Measurements from ENCODE around the gene POP4. TPM values are rescaled to one million over a fixed set of nuclear protein-coding genes. Genes with fewer than 3 reads are reported as not detected.

The POP4 gene
- total RNA-seq, 1 experiment from 2014 or later = 116 TPM

- ATAC-seq (peak; percentile 90), DNase-seq (ENCODE audit: low read depth, low spot score) (peak; percentile 59)
- ChIA-PET CTCF (interaction anchor here (0.6 to 2.6 kb wide), 11 partner anchors 10 to 397 kb away, joined by 3 to 14 read pairs (median 4); partner anchors contain the start of gene PLEKHF1), POLR2A (interaction anchor here (0.6 kb wide), 1 partner anchor 72 kb away, joined by 5 read pairs; no protein-coding TSS in a partner anchor)
- in situ Hi-C loops (cut with HindIII; ENCODE audit: low pct_unique_long_range_greater_than_20kb, low sequenced_read_pairs) = no loop called here
- intact Hi-C loops (cut with micrococcal nuclease; ENCODE audit: unreplicated experiment) = loop anchor here (1.0 to 2.0 kb wide), 3 partner anchors 58 to 106 kb away; no protein-coding TSS in a partner anchor
- TF ChIP-seq TCF7L2 (IDR thresholded peaks at IDR 0.05; ENCODE audit: low read depth, low read length) = no peak
- no peak for TF ChIP-seq POLR2AphosphoS5 (IDR thresholded peaks at IDR 0.05; ENCODE audit: low read depth, low read length)
- no peak for TF ChIP-seq SIN3A (IDR thresholded peaks at IDR 0.05; ENCODE audit: borderline replicate concordance, insufficient read depth, low read depth, low read length)
- TF ChIP-seq, protein P1, sequence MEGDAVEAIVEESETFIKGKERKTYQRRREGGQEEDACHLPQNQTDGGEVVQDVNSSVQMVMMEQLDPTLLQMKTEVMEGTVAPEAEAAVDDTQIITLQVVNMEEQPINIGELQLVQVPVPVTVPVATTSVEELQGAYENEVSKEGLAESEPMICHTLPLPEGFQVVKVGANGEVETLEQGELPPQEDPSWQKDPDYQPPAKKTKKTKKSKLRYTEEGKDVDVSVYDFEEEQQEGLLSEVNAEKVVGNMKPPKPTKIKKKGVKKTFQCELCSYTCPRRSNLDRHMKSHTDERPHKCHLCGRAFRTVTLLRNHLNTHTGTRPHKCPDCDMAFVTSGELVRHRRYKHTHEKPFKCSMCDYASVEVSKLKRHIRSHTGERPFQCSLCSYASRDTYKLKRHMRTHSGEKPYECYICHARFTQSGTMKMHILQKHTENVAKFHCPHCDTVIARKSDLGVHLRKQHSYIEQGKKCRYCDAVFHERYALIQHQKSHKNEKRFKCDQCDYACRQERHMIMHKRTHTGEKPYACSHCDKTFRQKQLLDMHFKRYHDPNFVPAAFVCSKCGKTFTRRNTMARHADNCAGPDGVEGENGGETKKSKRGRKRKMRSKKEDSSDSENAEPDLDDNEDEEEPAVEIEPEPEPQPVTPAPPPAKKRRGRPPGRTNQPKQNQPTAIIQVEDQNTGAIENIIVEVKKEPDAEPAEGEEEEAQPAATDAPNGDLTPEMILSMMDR (IDR thresholded peaks at IDR 0.05) = peak; percentile 95
- 0 out of 4 replicates have a peak, but pooled peaks of 1 of the 2 experiments have one; percentile 33 for TF ChIP-seq REST (IDR thresholded peaks at IDR 0.05; ENCODE audit: insufficient read depth in 1 of 2, low read depth in 2 of 2, low read length in 1 of 2)
- BruUV-seq (replicated peaks) = no TSS peak
- peaks cover 5% of the 10 kb centered on the region; the same call in 1 of the 2 replicates for H3K36me3 ChIP-seq (ENCODE audit: control insufficient read depth, insufficient read depth, low read length)
- no peak overlapping the region for H3K4me3 ChIP-seq (ENCODE audit: low read depth in 2 of 2, low read length in 2 of 2)
- peaks cover 6% of the 10 kb centered on the region; the same call in 1 of the 2 replicates for H3K4me1 ChIP-seq (ENCODE audit: control insufficient read depth, insufficient read depth, low read length)
- peak overlapping the region; percentile 23; the same call in 1 of the 2 replicates for H3K27ac ChIP-seq (ENCODE audit: low read length)
- no peaks in the 10 kb centered on the region for H3K9me3 ChIP-seq (ENCODE audit: control insufficient read depth, insufficient read depth, low read depth, low read length)
- H3K27me3 ChIP-seq (ENCODE audit: control insufficient read depth, insufficient read depth, low read length) = no peaks in the 10 kb centered on the region
Measured at GRCh38 chr19:29610574-29611271, 4.6 kb downstream of the POP4 start.

- intact Hi-C loops (cut with micrococcal nuclease; ENCODE audit: unreplicated experiment) = no loop called here
- DNase-seq (ENCODE audit: low read depth, low spot score) (no peak), ATAC-seq (no peak)
- H3K4me3 ChIP-seq (ENCODE audit: low read depth in 2 of 2, low read length in 2 of 2) = no peak overlapping the region
- H3K36me3 ChIP-seq (ENCODE audit: control insufficient read depth, insufficient read depth, low read length) = peaks cover 5% of the 10 kb centered on the region; the same call in 1 of the 2 replicates
- TF ChIP-seq, protein P1 (IDR thresholded peaks at IDR 0.05) = no peak
- TF ChIP-seq SIN3A (IDR thresholded peaks at IDR 0.05; ENCODE audit: borderline replicate concordance, insufficient read depth, low read depth, low read length) = no peak
- no peak for TF ChIP-seq REST (IDR thresholded peaks at IDR 0.05; ENCODE audit: insufficient read depth in 1 of 2, low read depth in 2 of 2, low read length in 1 of 2)
- TF ChIP-seq TCF7L2 (IDR thresholded peaks at IDR 0.05; ENCODE audit: low read depth, low read length) = no peak
- no TSS peak for BruUV-seq (replicated peaks)
- no peak overlapping the region for H3K27ac ChIP-seq (ENCODE audit: low read length)
- ChIA-PET CTCF (interaction anchor here (0.6 kb wide), 1 partner anchor 61 kb away, joined by 3 read pairs; no protein-coding TSS in a partner anchor), POLR2A (interaction anchor here (0.5 kb wide), 1 partner anchor 57 kb away, joined by 3 read pairs; no protein-coding TSS in a partner anchor)
- in situ Hi-C loops (cut with HindIII; ENCODE audit: low pct_unique_long_range_greater_than_20kb, low sequenced_read_pairs) = no loop called here
- H3K27me3 ChIP-seq (ENCODE audit: control insufficient read depth, insufficient read depth, low read length) = no peaks in the 10 kb centered on the region
- H3K4me1 ChIP-seq (ENCODE audit: control insufficient read depth, insufficient read depth, low read length) = peaks cover 1% of the 10 kb centered on the region; the same call in 1 of the 2 replicates
- no peaks in the 10 kb centered on the region for H3K9me3 ChIP-seq (ENCODE audit: control insufficient read depth, insufficient read depth, low read depth, low read length)
Measured at GRCh38 chr19:29612121-29612520, 6.0 kb downstream of the POP4 start.

Measured in Panc1 (cell line).